NCI-H2227 treated with DMSO at 0.1 percent for 48 hours (cell line): ENCODE results near the gene CAV3.

Experiments
- DNase-seq: peaks from one replicate; lab custom pipeline; 2025; lab: John Stamatoyannopoulos, UW

CAV3 gene

GRCh38 chr3:8762607-8763377, 29.2 kb downstream of the CAV3 start:
- no peak for DNase-seq

GRCh38 chr3:8764528-8764927, 30.9 kb downstream of the CAV3 start:
- no peak for DNase-seq

- DNase-seq = no peak
These were observed 31.9 kb downstream of the CAV3 start for GRCh38 chr3:8765528-8765927.

- DNase-seq = no peak
These were observed 32.5 kb downstream of the CAV3 start for GRCh38 chr3:8766148-8766547.

GRCh38 chr3:8767256-8767666, 33.7 kb downstream of the CAV3 start:
- DNase-seq = no peak

- no peak for DNase-seq
These were observed 34.2 kb downstream of the CAV3 start for GRCh38 chr3:8767667-8768363.

GRCh38 chr3:8768364-8769087, 34.9 kb downstream of the CAV3 start:
- DNase-seq = no peak

GRCh38 chr3:8769088-8769822, 35.7 kb downstream of the CAV3 start, which contains the start of gene OXTR:
Gene OXTR (minus strand): TSS chr3:8769613. CDS start chr3:8768187, 1,426 bp downstream.
- peak; percentile 27 for DNase-seq

GRCh38 chr3:8773941-8774542, 40.4 kb downstream of the CAV3 start:
- DNase-seq = no peak

GRCh38 chr3:8775181-8775580, 41.6 kb downstream of the CAV3 start:
- no peak for DNase-seq

- no peak for DNase-seq
These were observed 42.0 kb downstream of the CAV3 start for GRCh38 chr3:8775602-8776001.

- DNase-seq = no peak
These were observed 42.8 kb downstream of the CAV3 start for GRCh38 chr3:8776406-8776805.

- DNase-seq = no peak
These were observed 43.8 kb downstream of the CAV3 start for GRCh38 chr3:8777201-8777977.

- DNase-seq = no peak
These were observed 44.3 kb downstream of the CAV3 start for GRCh38 chr3:8777978-8778267.

GRCh38 chr3:8778475-8778874, 44.9 kb downstream of the CAV3 start:
- DNase-seq = no peak

- DNase-seq = no peak
These were observed 46.7 kb downstream of the CAV3 start for GRCh38 chr3:8780279-8780678.

GRCh38 chr3:8784676-8785435, 51.3 kb downstream of the CAV3 start:
- DNase-seq = no peak

GRCh38 chr3:8790529-8790928, 56.9 kb downstream of the CAV3 start:
- no peak for DNase-seq

- no peak for DNase-seq
These were observed 59.6 kb downstream of the CAV3 start for GRCh38 chr3:8793242-8793641.

- DNase-seq = no peak
These were observed 60.6 kb downstream of the CAV3 start for GRCh38 chr3:8794247-8794646.
